Neural progenitor cell (in vitro differentiated cells): ENCODE results near the gene IFI6. TPM values are rescaled to one million over a fixed set of nuclear protein-coding genes. Genes with fewer than 3 reads are reported as not detected.
"Not testable (repeated sequence)": the region's sequence is repeated elsewhere in the genome, so short reads cannot be mapped to it uniquely, and the experiment has no call there.

Source experiments
- DNase-seq: peaks from one replicate; pipeline ENCODE4 v3.0.0-alpha.2; 2016; ENCODE audit warnings: low spot score
- H2AFZ ChIP-seq: fragments of 200-600 bp; sonication (generic); replicated peaks from 2 replicates; pipeline ENCODE4 v1.6.1; 2016; ENCODE audit warnings: antibody characterized with exemption
- H3F3A ChIP-seq: fragments of 200-600 bp; sonication (generic); 2 replicates; pipeline ENCODE4 v1.6.1; 2016; ENCODE audit warnings: antibody characterized with exemption, low read depth
- H3K27ac ChIP-seq: fragments of 200-600 bp; sonication (generic); 2 replicates; pipeline ENCODE4 v1.5.1; 2016; ENCODE audit warnings: mild to moderate bottlenecking
- H3K27me3 ChIP-seq: fragments of 200-600 bp; sonication (generic); 2 replicates; pipeline ENCODE4 v1.6.1; 2016; ENCODE audit warnings: mild to moderate bottlenecking, moderate library complexity
- H3K36me3 ChIP-seq: fragments of 200-600 bp; sonication (generic); 2 replicates; pipeline ENCODE4 v1.5.1; 2016
- H3K4me1 ChIP-seq: fragments of 200-600 bp; sonication (generic); 2 replicates; pipeline ENCODE4 v1.6.1; 2016; ENCODE audit warnings: mixed run types
- H3K4me2 ChIP-seq: fragments of 200-600 bp; sonication (generic); 2 replicates; pipeline ENCODE4 v1.6.1; 2016
- H3K4me3 ChIP-seq: fragments of 200-600 bp; sonication (generic); 2 replicates; pipeline ENCODE4 v1.5.1; 2016
- H3K79me2 ChIP-seq: fragments of 200-600 bp; sonication (generic); 2 replicates; pipeline ENCODE4 v1.6.1; 2016; ENCODE audit warnings: low read depth
- H3K9ac ChIP-seq: fragments of 200-600 bp; sonication (generic); 2 replicates; pipeline ENCODE4 v1.6.1; 2016
- H3K9me3 ChIP-seq: fragments of 200-600 bp; sonication (generic); 2 replicates; pipeline ENCODE4 v1.5.1; 2016; ENCODE audit warnings: low read depth
- H4K20me1 ChIP-seq: fragments of 200-600 bp; sonication (generic); 2 replicates; pipeline ENCODE4 v1.6.1; 2016; ENCODE audit warnings: low read depth
- H3K27ac Mint-ChIP-seq: 3 replicates; pipeline ENCODE4 v1.8.0; 2021; ENCODE audit warnings: mixed read lengths
- H3K27me3 Mint-ChIP-seq: 2 replicates; pipeline ENCODE4 v1.8.0; 2022; ENCODE audit warnings: low read depth, mild to moderate bottlenecking, inconsistent platforms, moderate library complexity, mixed read lengths; ENCODE audit not compliant: insufficient read depth
- H3K36me3 Mint-ChIP-seq: 3 replicates; pipeline ENCODE4 v1.8.0; 2021; ENCODE audit warnings: mixed read lengths
- H3K4me1 Mint-ChIP-seq: 3 replicates; pipeline ENCODE4 v1.8.0; 2021; ENCODE audit warnings: mixed read lengths
- H3K4me3 Mint-ChIP-seq: 3 replicates; pipeline ENCODE4 v1.8.0; 2021; ENCODE audit warnings: mild to moderate bottlenecking, moderate library complexity, mixed read lengths
- H3K9me3 Mint-ChIP-seq: 3 replicates; pipeline ENCODE4 v1.8.0; 2020; ENCODE audit warnings: mixed read lengths
- EZH2 ChIP-seq: fragments of 200-600 bp; sonication (generic); IDR thresholded peaks from 2 replicates; pipeline ENCODE4 v1.6.1; 2017; ENCODE audit warnings: antibody characterized with exemption, mild to moderate bottlenecking, moderate library complexity
- EZH2phosphoT487 ChIP-seq: fragments of 200-600 bp; sonication (generic); IDR thresholded peaks from 2 replicates; pipeline ENCODE4 v1.6.1; 2017; ENCODE audit warnings: antibody characterized with exemption
- total RNA-seq: library from RNA; depleted of rRNA; stranded (reverse); fragments of >200 nt; gene quantifications from 2 replicates; pipeline ENCODE4 v1.2.3, GENCODE V29; 2015; ENCODE audit warnings: low replicate concordance
- TF ChIP-seq, protein P1 (sequence below): fragments of 200-600 bp; sonication (generic); IDR thresholded peaks from 2 replicates; pipeline ENCODE4 v1.5.1; 2017; ENCODE audit warnings: antibody characterized with exemption, mild to moderate bottlenecking

Gene IFI6
- total RNA-seq, 1 donor from 2014 or later, result 2.4 TPM

DNA sequence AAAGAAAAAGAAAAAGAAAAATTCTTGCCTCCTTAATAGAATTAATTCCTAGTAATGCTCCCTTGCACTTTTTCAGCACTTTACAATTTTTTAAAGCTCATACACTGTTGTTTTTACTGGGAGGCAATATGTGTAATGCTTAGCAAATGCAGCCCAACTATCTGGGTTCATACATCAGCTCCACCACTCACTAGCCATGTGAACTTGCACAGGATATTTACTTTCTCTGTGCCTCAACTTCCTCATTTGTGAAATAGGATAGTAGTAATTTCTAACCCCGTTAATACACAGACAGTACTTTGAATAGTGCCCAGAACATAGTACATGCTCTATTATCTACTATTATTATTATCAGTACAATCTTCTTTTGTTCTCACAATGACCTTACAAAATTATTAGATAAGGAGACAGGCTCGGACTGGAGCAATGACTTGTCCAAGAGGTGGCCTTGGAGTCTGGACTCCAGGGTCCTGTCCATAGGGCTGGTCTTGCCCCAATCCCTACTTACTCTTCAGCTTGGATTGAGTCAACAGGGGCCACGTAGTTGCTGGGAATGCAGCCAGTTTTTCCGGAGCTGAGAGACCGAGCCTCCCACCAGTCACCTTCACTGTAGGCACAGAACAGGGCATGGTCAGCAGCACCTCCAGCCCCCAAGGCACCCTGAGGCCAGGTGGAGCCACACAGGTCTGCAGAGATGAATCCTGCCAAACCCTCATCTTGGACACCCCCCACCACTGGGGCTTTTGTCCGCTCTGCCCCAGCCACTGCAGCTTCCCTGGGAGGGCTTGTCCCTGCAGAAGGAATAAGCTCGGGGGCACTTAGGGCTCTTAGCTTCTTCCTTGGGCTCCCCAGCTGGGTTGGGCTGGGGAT lies 50.7 kb downstream of the IFI6 start:
- Mint-ChIP-seq H3K27ac (no peak overlapping the region), H3K4me3 (no peak overlapping the region), H3K27me3 (peaks cover 4% of the 10 kb centered on the region), H3K36me3 (no peaks in the 10 kb centered on the region), H3K4me1 (peaks cover 10% of the 10 kb centered on the region), H3K9me3 (no peaks in the 10 kb centered on the region)
- H2AFZ ChIP-seq, result no peak overlapping the region
- no peaks in the 10 kb centered on the region for H3K27me3 ChIP-seq
- DNase-seq, result no peak
- H4K20me1 ChIP-seq, result no peaks in the 10 kb centered on the region
- H3K27ac ChIP-seq, result no peak overlapping the region
- H3K9ac ChIP-seq, result no peak overlapping the region
- peaks cover 2% of the 10 kb centered on the region for H3F3A ChIP-seq
- H3K4me1 ChIP-seq, result no peaks in the 10 kb centered on the region
- no peak overlapping the region for H3K4me3 ChIP-seq
- H3K4me2 ChIP-seq, result no peak overlapping the region
- no peaks in the 10 kb centered on the region for H3K9me3 ChIP-seq
- no peak for TF ChIP-seq EZH2
- H3K79me2 ChIP-seq, result no peaks in the 10 kb centered on the region
- no peaks in the 10 kb centered on the region for H3K36me3 ChIP-seq

DNA sequence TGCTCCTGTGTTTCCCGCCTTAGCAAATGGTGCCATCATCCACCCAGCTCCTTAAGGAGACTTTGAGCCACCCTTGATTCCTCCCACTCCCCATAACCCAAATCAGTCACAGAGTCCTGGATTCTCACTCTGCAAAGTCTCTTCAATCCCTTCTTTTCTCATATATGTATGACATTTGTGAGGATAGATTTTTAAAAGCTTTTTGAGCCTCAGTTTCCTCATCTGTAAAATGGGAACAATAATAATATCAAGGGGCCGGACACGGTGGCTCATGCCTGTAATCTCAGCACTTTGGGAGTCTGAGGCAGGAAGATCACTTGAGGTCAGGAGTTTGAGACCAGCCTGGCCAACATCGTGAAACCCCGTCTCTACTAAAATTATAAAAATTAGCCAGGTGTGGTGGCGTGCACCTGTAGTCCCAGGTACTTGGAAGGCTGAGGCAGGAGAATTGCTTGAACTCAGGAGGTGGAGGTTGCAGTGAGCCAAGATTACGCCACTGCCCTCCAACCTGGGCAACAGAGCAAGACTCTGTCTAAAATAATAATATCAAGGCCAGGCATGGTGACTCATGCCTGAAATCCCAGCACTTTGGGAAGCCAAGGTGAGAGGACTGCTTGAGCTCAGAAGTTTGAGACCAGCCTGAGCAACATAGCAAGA lies 52.1 kb downstream of the IFI6 start:
- not testable (repeated sequence) for H3K4me2 ChIP-seq, H4K20me1 ChIP-seq, H3K9me3 Mint-ChIP-seq, H3K4me1 ChIP-seq, H2AFZ ChIP-seq, H3K79me2 ChIP-seq, H3K27ac ChIP-seq, DNase-seq, H3K27me3 Mint-ChIP-seq, H3K4me3 Mint-ChIP-seq, H3K9me3 ChIP-seq, H3K36me3 ChIP-seq, H3K4me3 ChIP-seq, H3K9ac ChIP-seq, H3K36me3 Mint-ChIP-seq
- Histone ChIP-seq H3F3A (peaks cover 14% of the 10 kb centered on the region), H3K27me3 (peaks cover 13% of the 10 kb centered on the region)
- Mint-ChIP-seq H3K4me1 (peaks cover 14% of the 10 kb centered on the region), H3K27ac (peak overlapping the region; percentile 74)

DNA sequence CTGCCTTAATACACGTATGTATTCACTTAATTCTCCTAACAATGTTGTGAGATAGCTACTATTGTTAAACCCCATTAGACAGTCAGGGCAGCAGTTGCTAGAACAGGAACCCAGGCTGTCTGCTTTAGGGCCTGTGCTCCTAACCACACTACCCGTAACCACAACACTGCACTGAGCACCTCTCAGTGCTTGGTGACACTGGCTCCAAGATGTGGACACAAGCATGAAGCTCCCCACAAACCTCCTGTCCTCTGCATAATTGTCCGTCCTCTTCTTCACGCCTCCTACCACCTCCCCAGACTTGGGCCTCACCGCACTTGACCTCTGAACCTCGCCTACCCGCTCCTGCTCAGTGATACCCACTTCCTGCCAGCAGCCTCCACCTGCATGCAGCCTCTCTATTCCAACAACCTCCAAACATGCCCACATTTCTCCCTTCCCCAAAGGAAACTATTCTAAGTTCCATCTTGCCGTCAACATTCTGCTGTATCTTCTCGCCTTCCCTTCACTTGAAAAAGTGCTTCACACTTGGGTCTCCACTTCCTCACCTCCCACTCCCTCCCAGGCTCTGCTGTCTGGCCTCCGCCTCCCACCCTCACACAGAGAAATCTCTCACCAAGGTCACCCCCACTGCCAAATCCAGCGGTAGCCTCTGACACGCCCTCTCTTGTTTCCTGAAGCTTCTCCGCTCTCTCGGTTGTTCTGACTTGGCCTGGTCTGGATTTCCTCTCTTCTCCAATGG lies 53.5 kb downstream of the IFI6 start:
- Histone ChIP-seq H3K9ac (no peak overlapping the region), H2AFZ (no peak overlapping the region), H3K4me3 (no peak overlapping the region), H3K79me2 (no peaks in the 10 kb centered on the region), H3F3A (peaks cover 14% of the 10 kb centered on the region), H3K4me2 (no peak overlapping the region), H3K9me3 (no peaks in the 10 kb centered on the region), H3K27me3 (peaks cover 23% of the 10 kb centered on the region), H3K27ac (no peak overlapping the region), H3K4me1 (no peaks in the 10 kb centered on the region), H3K36me3 (no peaks in the 10 kb centered on the region), H4K20me1 (peaks cover 2% of the 10 kb centered on the region)
- TF ChIP-seq, protein P1, sequence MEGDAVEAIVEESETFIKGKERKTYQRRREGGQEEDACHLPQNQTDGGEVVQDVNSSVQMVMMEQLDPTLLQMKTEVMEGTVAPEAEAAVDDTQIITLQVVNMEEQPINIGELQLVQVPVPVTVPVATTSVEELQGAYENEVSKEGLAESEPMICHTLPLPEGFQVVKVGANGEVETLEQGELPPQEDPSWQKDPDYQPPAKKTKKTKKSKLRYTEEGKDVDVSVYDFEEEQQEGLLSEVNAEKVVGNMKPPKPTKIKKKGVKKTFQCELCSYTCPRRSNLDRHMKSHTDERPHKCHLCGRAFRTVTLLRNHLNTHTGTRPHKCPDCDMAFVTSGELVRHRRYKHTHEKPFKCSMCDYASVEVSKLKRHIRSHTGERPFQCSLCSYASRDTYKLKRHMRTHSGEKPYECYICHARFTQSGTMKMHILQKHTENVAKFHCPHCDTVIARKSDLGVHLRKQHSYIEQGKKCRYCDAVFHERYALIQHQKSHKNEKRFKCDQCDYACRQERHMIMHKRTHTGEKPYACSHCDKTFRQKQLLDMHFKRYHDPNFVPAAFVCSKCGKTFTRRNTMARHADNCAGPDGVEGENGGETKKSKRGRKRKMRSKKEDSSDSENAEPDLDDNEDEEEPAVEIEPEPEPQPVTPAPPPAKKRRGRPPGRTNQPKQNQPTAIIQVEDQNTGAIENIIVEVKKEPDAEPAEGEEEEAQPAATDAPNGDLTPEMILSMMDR, result no peak
- TF ChIP-seq EZH2, result no peak
- no peak for TF ChIP-seq EZH2phosphoT487
- Mint-ChIP-seq H3K4me3 (peak overlapping the region; percentile 12), H3K4me1 (peaks cover 21% of the 10 kb centered on the region), H3K27me3 (peaks cover 4% of the 10 kb centered on the region), H3K36me3 (no peaks in the 10 kb centered on the region), H3K27ac (no peak overlapping the region), H3K9me3 (no peaks in the 10 kb centered on the region)
- no peak for DNase-seq

DNA sequence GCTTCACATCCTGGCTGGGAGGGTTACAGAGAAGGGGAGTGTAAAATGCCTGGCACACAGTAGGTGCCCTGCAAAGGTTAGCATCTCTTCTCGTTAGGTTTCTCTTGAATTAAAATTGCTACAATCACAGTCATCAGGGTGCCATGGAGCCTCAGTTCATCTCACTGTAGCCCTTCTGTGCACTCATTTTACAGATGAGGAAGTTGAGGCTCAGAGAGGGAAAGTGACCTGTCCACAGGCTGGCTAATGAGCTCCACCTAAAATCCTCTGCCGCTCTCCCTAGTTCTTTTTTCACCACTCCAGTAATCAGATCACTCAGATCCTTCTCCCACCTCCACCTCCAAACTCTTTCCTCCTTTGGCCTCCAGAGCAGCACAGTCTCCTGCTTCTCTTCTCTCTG lies 54.6 kb downstream of the IFI6 start:
- no peak for TF ChIP-seq EZH2phosphoT487
- TF ChIP-seq EZH2, result no peak
- TF ChIP-seq, protein P1, result no peak

More for the DNA sequence above, 54.6 kb downstream of the IFI6 start:
- no peaks in the 10 kb centered on the region for H3K36me3 ChIP-seq
- peak overlapping the region; percentile 13 for H3K27ac Mint-ChIP-seq
- H3K9me3 Mint-ChIP-seq, result no peaks in the 10 kb centered on the region
- no peaks in the 10 kb centered on the region for H3K79me2 ChIP-seq
- H3K36me3 Mint-ChIP-seq, result no peaks in the 10 kb centered on the region
- peaks cover 4% of the 10 kb centered on the region for H3K27me3 Mint-ChIP-seq
- no peaks in the 10 kb centered on the region for H3K9me3 ChIP-seq
- H3K4me3 ChIP-seq, result no peak overlapping the region
- peaks cover 14% of the 10 kb centered on the region for H3F3A ChIP-seq
- H3K27me3 ChIP-seq, result peaks cover 23% of the 10 kb centered on the region
- H2AFZ ChIP-seq, result no peak overlapping the region
- no peak for DNase-seq
- H4K20me1 ChIP-seq, result peaks cover 2% of the 10 kb centered on the region
- peaks cover 23% of the 10 kb centered on the region for H3K4me1 Mint-ChIP-seq
- no peak overlapping the region for H3K4me2 ChIP-seq
- no peaks in the 10 kb centered on the region for H3K4me1 ChIP-seq
- H3K4me3 Mint-ChIP-seq, result no peak overlapping the region
- no peak overlapping the region for H3K27ac ChIP-seq
- H3K9ac ChIP-seq, result no peak overlapping the region
